GM19372 (cell line): Measurements from ENCODE around the gene EHMT1.
"Not testable (repeated sequence)": the region's sequence is repeated elsewhere in the genome, so short reads cannot be mapped to it uniquely, and the experiment has no call there.

Experiments
- ATAC-seq: cut with Tn5 transposase; IDR thresholded peaks from one replicate; pipeline ENCODE4 v1.9.1; 2021; ENCODE audit warnings: mild to moderate bottlenecking, low read depth, moderate library complexity; ENCODE audit not compliant: unreplicated experiment

Gene EHMT1

GRCh38 chr9:137776306-137776995 is 157.6 kb downstream of the EHMT1 start:
- ATAC-seq, result no peak

- no peak for ATAC-seq
These were observed 159.0 kb downstream of the EHMT1 start for GRCh38 chr9:137777761-137778160.

- ATAC-seq, result no peak
These were observed 159.5 kb downstream of the EHMT1 start for GRCh38 chr9:137778336-137778735.

- ATAC-seq, result no peak
These were observed 160.1 kb downstream of the EHMT1 start for GRCh38 chr9:137778914-137779313.

GRCh38 chr9:137780031-137780430 is 161.2 kb downstream of the EHMT1 start:
- not testable (repeated sequence) for ATAC-seq

- no peak for ATAC-seq
These were observed 163.2 kb downstream of the EHMT1 start for GRCh38 chr9:137781906-137782585.

GRCh38 chr9:137783521-137783920 is 164.7 kb downstream of the EHMT1 start:
- no peak for ATAC-seq

GRCh38 chr9:137784046-137784445 is 165.2 kb downstream of the EHMT1 start:
- no peak for ATAC-seq

GRCh38 chr9:137784641-137785513 is 166.1 kb downstream of the EHMT1 start:
- ATAC-seq, result no peak

- ATAC-seq, result no peak
These were observed 166.9 kb downstream of the EHMT1 start for GRCh38 chr9:137785704-137786161.

GRCh38 chr9:137786511-137786920 is 167.7 kb downstream of the EHMT1 start:
- no peak for ATAC-seq

GRCh38 chr9:137787381-137787780 is 168.6 kb downstream of the EHMT1 start:
- no peak for ATAC-seq

GRCh38 chr9:137787786-137788505 is 169.1 kb downstream of the EHMT1 start:
- ATAC-seq, result no peak

GRCh38 chr9:137788561-137789294 is 169.9 kb downstream of the EHMT1 start:
- no peak for ATAC-seq

- no peak for ATAC-seq
These were observed 170.6 kb downstream of the EHMT1 start for GRCh38 chr9:137789295-137789895.

- ATAC-seq, result no peak
These were observed 173.1 kb downstream of the EHMT1 start for GRCh38 chr9:137791947-137792346.

GRCh38 chr9:137793196-137793841 is 174.5 kb downstream of the EHMT1 start:
- ATAC-seq, result no peak

GRCh38 chr9:137795156-137795666 is 176.4 kb downstream of the EHMT1 start:
- ATAC-seq, result no peak
